HG03280 (cell line): Measurements from ENCODE around the gene PRKN.

Experiments used
- ATAC-seq: cut with Tn5 transposase; IDR thresholded peaks from one replicate; pipeline ENCODE4 v1.9.1; 2021; ENCODE audit warnings: mild to moderate bottlenecking, moderate library complexity; ENCODE audit not compliant: unreplicated experiment

PRKN gene

DNA sequence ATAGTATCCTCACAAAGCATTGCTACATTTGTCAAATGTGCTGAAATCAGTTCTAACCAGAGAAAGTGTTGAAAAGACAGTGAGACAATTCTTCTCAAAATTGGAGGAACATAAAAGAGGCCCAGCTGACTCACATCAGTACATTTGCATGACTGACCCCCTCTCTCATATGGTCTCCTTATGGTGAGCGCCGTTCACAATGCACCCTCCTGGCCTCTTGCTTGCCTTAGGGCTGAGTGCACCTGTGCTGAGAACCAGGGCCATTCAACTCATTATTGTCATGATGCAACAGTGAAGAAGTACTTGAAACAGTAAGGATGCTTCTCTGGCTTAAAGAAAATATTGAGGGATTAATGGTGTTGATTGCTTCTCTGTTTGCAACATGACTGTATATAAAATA, 1078.5 kb downstream of the PRKN start:
- no peak for ATAC-seq

DNA sequence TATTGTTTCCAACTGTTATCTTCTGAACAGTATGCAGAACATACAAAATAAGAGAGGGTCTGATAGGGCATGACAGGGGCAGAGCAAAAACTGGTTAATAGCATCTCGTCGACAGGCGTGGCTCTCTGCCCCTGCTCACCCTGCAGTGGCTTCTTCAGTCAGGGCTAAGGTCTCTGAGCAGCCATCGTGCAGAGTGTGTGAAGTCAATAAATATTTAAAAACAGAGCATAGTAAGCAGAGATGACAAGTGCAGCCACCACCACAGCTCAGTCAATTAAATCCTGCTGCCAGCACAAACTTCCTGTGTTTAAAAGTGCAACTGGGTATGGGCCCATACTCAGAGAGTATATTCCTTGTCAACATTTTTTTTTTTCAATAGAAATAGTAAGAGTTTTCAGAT, 1080.3 kb downstream of the PRKN start:
- no peak for ATAC-seq

- no peak for ATAC-seq
Measured at GRCh38 chr6:161644521-161644920, 1083.0 kb downstream of the PRKN start.

DNA sequence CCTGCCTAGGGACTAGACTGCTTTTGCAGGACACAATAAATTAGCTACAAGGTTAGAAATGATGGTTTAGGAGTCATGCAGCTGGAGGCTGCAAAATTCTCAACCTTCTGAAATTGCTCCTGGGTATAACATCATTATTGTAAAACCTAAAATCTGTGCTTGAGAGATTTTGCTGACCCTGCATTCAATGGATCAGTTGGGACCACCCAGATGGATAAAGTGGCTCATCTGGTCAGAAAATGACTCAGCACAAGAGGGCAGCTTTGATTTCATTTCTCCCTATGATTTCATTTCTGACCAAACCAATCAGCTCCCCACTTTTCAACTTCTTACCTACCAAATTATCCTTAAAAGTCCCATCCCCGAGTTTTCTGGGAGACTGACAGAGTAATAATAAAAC, 1086.4 kb downstream of the PRKN start:
- no peak for ATAC-seq

- no peak for ATAC-seq
Measured at GRCh38 chr6:161639772-161640171, 1087.8 kb downstream of the PRKN start.

GRCh38 chr6:161637658-161638057, 1089.9 kb downstream of the PRKN start:
- no peak for ATAC-seq

DNA sequence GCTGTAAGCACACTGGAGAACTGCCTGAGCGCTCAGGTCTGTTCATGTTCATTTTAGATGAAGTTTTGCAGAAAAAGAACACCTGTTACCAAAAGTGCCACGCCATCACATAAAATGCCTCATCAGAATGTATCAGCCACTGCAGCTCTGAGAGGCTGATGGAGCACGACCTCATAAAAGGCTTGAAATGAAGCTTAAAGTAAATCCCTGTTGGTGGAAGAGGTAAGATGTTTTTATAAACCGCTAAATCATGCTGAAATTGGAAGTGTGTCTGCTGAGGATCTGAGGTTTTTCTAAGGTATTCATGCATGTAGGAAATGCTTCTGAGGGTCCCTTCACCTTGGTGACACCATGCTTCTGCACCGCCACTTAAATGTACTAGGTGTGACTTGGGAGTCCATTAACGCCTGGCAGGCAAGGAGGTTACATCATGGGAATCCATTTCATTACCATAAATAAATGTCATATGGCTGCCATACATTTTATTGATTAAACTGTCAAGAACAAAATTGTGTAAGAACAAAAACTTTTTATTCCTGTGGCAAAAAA, 1090.6 kb downstream of the PRKN start:
- no peak for ATAC-seq

- no peak for ATAC-seq
Measured at GRCh38 chr6:161635975-161636374, 1091.6 kb downstream of the PRKN start.

DNA sequence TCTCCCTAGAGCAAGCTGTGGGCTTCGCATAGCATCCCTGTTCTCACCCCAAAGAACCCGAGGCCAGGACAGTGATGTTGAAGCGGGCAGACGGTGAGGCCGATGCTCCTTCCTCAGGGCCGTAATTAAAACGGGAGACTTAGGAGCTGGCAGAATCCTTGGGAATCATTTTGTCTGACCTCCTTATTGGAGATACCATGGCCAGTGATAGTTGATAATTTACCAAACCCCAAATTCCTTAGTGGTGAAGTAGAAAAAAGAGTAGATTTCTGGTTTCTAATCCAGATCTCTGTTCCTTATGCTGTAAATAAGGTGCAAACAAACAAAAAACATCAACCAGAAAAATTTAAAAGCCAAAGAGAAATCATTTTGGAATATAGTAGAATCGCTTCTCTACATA, 1092.7 kb downstream of the PRKN start:
- no peak for ATAC-seq

DNA sequence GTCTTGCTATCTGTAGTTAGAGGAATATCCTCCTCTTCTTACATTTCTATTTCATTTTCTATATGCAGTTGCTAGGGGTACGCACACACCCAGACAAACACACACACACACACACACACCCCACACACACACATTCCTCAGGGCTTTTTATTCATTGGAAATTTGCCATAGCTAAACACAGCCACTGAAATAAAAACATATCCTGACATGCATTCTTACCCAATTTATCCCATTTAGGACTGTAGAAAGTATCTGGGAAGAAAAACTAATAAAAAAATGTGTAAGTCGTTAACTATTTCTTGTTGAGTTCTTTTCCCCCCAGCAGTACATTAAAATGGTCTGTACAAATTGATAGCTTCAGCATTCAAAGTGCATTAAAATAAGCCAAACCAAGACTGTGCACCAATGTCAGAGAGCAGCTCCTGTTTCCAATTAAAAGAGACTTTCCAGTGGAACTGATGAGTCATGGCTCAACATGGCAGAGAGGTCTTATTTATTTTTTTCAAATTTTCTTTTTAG, 1095.8 kb downstream of the PRKN start:
- ATAC-seq = no peak

DNA sequence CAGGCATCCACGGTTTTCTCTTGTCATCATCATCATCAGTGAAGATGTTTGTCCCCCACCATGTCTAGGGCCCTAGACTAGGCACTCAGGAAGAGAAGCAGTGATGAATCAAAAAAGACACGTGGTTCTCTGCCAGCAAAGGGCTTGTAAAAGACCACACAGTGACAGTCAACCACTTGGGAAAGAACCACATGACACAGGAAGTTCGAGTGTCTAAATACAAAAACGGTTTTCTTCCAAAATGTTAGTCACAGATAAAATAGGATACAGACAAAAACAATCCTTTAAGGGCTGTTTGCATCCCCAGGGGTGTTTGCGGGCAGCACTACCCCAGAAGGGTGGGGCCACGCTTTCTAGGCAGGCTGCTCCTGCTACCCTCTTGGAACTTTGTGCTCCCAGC, 1096.9 kb downstream of the PRKN start:
- no peak for ATAC-seq

DNA sequence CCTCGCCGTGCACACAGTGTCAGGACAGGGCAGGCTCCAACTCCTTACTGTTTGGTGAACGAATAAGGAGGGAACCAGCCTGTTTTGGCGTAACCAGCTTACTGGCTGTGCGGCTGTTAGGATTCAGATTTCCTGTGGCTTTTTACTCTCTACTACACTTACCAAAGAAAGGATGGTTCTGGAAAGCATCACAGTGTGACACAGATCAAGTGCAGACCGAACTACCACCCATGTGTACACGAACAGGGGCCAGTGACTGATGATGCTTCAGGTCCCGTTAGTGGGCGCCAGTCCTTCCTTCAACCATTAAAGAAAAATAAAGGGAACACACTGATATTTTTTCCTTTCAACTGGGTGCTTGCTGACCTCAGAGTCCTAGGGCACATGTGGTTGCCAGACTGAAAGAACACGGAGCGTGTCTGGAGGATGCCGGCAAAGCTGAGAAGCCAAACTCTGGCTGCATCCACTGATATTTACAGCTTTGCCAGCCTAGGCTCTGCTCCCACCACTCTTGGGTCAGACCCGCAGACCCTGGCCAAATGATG, 1101.4 kb downstream of the PRKN start:
- no peak for ATAC-seq

DNA sequence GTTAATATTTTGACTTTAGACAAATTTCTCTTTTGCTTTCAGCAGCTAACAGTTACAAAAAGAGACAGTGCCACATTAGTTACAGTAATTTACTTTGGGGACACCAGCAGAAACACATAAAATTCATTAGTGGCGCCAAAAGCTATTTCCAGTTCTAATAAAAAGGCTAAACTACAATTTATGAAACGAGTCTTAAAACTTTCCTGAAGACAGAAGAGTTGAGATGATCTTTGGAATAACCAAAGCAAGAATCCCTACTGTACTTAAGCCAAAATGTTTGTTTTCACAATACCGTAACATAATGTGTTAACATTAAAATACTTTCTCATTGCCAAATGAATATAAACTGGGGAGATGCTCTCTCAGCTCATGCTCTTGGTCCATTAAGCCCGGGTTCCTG, 1103.5 kb downstream of the PRKN start:
- no peak for ATAC-seq

DNA sequence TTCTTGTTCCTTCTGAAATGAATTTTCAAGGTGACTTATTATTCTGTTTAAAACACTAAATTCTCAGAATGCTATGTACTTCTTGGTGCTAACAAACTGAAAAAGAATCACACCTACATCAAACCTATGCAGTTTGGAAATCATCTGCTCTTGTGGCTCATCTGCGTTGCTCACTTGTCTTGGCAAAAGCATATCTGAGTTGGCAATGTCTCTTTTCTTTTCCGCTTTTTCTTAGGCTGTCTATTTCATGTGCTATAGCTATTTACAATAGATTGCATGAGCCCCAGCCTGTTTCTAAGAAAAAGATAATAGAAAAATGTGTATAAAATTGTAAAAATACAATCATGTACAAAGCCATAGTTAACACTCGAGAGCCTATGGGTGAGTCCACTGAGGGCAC, 1104.8 kb downstream of the PRKN start:
- ATAC-seq = no peak

DNA sequence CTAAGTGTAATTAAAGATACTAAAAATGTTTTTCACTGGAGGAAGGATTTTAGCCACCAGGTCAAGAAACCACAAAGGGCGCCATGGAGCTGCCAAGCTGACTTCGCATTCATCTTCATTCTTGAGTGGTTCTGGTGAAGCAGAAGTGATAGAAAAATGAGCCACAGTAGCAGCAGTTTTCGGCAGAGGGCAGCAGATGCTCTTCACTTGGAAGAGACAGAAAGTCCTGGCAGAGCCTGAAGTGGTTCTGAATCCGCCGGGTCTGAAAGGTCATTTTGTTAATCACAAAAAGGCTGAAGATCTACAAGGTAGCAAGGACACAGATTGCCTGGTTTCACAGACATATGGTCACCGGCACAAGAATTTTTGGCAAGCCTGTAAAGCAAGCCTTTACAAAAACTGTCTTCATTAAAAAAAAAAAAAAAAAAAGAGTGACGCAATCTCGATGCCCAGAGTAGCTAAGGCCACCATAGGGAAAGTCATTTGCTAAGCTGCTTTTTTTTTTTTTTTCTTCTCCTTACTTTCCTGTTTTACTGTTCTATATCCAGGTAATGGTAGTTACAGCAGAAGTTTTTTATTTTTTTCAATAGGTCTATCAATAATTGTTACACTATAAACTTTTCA, 1108.6 kb downstream of the PRKN start:
- ATAC-seq = no peak

DNA sequence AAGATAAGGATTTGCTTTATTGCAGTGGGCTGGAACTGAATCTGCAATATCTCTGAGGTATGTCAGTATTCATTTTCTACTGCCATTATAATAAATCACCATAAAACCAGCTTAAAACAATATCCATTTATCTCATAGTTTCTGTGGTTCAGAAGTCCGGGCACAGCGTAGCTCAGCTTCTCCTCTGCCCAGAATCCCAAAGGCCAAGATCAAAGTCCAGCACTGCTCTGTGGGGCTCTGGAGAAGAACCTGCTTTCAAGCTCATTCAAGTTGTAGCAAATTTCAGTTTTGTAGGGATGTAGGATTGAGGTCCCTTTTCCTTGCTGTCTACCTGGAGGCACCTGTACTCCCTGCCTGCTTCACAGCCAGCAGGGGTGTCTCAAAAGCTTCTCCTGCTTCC, 1113.9 kb downstream of the PRKN start:
- no peak for ATAC-seq

- ATAC-seq = no peak
Measured at GRCh38 chr6:161608771-161609170, 1118.8 kb downstream of the PRKN start.

- no peak for ATAC-seq
Measured at GRCh38 chr6:161607696-161608297, 1119.8 kb downstream of the PRKN start.

DNA sequence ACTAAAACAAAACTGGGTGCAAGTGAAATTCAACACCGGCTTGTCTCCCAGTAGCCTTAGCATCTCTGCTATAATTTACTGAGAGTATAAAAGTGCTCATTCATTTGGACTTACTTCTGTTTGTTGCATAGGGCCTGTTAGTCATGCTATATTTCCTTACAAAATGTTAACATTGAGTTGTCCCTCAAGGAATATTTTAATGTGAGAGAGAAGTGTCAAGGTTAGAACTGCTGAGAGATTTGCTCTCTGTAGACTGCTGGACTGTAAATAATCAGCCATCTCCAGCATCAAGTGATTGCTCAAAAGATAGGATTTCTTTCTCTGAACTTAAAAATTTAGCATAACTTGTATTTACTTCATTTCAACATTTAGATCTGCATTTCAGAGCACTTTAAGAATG, 1125.2 kb downstream of the PRKN start:
- ATAC-seq = no peak

GRCh38 chr6:161598896-161599295, 1128.7 kb downstream of the PRKN start:
- no peak for ATAC-seq

GRCh38 chr6:161596807-161597520, 1130.6 kb downstream of the PRKN start:
- ATAC-seq = no peak

GRCh38 chr6:161594412-161594811, 1133.2 kb downstream of the PRKN start:
- ATAC-seq = no peak
